AG04450 (cell line): ENCODE data around the gene HSF4. TPM values are rescaled to one million over a fixed set of nuclear protein-coding genes. Genes with fewer than 3 reads are reported as not detected.
"Not testable (repeated sequence)": the region's sequence is repeated elsewhere in the genome, so short reads cannot be mapped to it uniquely, and the experiment has no call there.

Experiments used
- CTCF ChIA-PET: fragments of 300-600, 350-600 bp; formaldehyde crosslinking; extraction: SDS; loops from one replicate; lab custom pipeline; 2022; ENCODE audit warnings: antibody characterized with exemption, inconsistent platforms; lab: Charles Lee
- POLR2A ChIA-PET: fragments of 350-600 bp; formaldehyde crosslinking; extraction: SDS; loops from one replicate; lab custom pipeline; 2021; ENCODE audit warnings: antibody characterized with exemption, inconsistent platforms; lab: Yijun Ruan, JAX
- DNase-seq: peaks from one replicate; pipeline ENCODE4 v3.0.0-alpha.2; 2011; ENCODE audit warnings: low read depth, low spot score
- H3K27ac ChIP-seq: one replicate; pipeline ENCODE4 v1.5.1; 2012; ENCODE audit warnings: low read depth, low read length, control low read depth
- H3K27me3 ChIP-seq: one replicate; pipeline ENCODE4 v1.6.0; 2012; ENCODE audit warnings: low read length; ENCODE audit not compliant: control insufficient read depth, insufficient read depth
- H3K4me3 ChIP-seq: 2 replicates; pipeline ENCODE4 v1.5.1; 2011; ENCODE audit warnings: mild to moderate bottlenecking, low read depth, low read length, control low read depth
- H3K9me3 ChIP-seq: 2 replicates; pipeline ENCODE4 v1.5.1; 2012; ENCODE audit warnings: low read length; ENCODE audit not compliant: control insufficient read depth, insufficient read depth
- polyA plus RNA-seq: library from polyadenylated mRNA; depleted of rRNA; stranded (reverse); fragments of >200 nt; gene quantifications from 2 replicates; pipeline ENCODE4 v1.2.3, GENCODE V29; 2011
- TF ChIP-seq, protein P1 (sequence below): IDR thresholded peaks from 2 replicates; pipeline ENCODE4 v1.5.1; 2011; ENCODE audit warnings: low read depth, low read length, control low read depth, inconsistent platforms

The HSF4 gene
- polyA plus RNA-seq, 1 experiment: 0.82 TPM

- ChIA-PET CTCF (interaction anchor here (0.6 to 1.4 kb wide), 6 partner anchors 17 to 469 kb away, joined by 3 to 4 read pairs (median 3); no protein-coding TSS in a partner anchor), POLR2A (no interaction called here)
- DNase-seq: no peak
- Histone ChIP-seq H3K27me3 (no peaks in the 10 kb centered on the region), H3K27ac (no peak overlapping the region), H3K4me3 (no peak overlapping the region), H3K9me3 (no peaks in the 10 kb centered on the region; the same call in 1 of the 2 replicates)
- TF ChIP-seq, protein P1, sequence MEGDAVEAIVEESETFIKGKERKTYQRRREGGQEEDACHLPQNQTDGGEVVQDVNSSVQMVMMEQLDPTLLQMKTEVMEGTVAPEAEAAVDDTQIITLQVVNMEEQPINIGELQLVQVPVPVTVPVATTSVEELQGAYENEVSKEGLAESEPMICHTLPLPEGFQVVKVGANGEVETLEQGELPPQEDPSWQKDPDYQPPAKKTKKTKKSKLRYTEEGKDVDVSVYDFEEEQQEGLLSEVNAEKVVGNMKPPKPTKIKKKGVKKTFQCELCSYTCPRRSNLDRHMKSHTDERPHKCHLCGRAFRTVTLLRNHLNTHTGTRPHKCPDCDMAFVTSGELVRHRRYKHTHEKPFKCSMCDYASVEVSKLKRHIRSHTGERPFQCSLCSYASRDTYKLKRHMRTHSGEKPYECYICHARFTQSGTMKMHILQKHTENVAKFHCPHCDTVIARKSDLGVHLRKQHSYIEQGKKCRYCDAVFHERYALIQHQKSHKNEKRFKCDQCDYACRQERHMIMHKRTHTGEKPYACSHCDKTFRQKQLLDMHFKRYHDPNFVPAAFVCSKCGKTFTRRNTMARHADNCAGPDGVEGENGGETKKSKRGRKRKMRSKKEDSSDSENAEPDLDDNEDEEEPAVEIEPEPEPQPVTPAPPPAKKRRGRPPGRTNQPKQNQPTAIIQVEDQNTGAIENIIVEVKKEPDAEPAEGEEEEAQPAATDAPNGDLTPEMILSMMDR: no peak
Observed at GRCh38 chr16:67117716-67118115, 46.8 kb upstream of the HSF4 start.

DNA sequence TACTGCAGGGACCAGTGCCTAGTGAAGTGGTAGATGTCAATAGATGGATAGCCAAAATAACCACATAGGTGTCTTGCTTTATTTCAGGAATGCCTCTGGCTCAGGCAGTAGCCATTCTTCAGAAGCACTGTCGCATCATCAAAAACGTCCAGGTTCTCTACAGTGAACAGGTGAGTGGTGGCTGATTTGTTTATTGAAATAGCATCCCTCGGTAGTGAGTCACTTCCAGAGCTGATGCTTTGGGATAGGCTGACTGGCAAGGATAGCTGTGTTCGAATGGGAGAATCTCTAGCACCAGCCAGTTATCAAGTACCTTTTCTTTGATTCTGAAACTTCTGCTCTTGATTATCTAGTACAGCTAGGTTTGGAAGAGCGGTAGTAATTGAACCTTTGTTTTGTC is 44.5 kb upstream of the HSF4 start:
- ChIA-PET POLR2A (no interaction called here), CTCF (interaction anchor here (1.4 to 1.6 kb wide), 2 partner anchors 19 to 35 kb away, joined by 4 to 7 read pairs; no protein-coding TSS in a partner anchor)
- TF ChIP-seq, protein P1: no peak
- Histone ChIP-seq H3K4me3 (no peak overlapping the region), H3K27ac (peak overlapping the region; percentile 2), H3K27me3 (no peaks in the 10 kb centered on the region), H3K9me3 (no peaks in the 10 kb centered on the region; the same call in 1 of the 2 replicates)
- DNase-seq: no peak

DNA sequence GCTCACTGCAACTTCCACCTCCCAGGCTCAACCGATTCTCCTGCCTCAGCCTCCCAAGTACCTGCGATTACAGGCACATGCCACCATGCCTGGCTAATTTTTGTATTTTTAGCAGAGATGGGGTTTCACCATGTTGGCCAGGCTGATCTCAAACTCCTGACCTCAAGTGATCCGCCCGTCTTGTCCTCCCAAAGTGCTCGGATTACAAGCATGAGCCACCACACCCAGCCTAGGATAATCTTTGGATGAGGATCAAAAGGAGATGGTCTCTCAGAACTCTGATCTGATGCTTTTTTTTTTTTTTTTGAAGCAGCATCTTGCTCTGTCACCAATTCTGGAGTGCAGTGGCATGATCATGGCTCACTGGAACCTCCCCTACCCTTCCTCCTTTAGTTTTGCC is 41.7 kb upstream of the HSF4 start:
- POLR2A ChIA-PET, H3K9me3 ChIP-seq, H3K4me3 ChIP-seq, H3K27ac ChIP-seq, DNase-seq, CTCF ChIA-PET, H3K27me3 ChIP-seq: not testable (repeated sequence)

GRCh38 chr16:67128417-67128816 is 36.1 kb upstream of the HSF4 start:
- no peaks in the 10 kb centered on the region for H3K27me3 ChIP-seq
- H3K27ac ChIP-seq: no peak overlapping the region
- H3K4me3 ChIP-seq: no peak overlapping the region
- ChIA-PET CTCF (interaction anchor here (1.3 kb wide), 1 partner anchor 27 kb away, joined by 4 read pairs; no protein-coding TSS in a partner anchor), POLR2A (no interaction called here)
- DNase-seq: no peak
- no peaks in the 10 kb centered on the region for H3K9me3 ChIP-seq
- TF ChIP-seq, protein P1: no peak

- no peak overlapping the region for H3K4me3 ChIP-seq
- POLR2A ChIA-PET: no interaction called here
- no peaks in the 10 kb centered on the region for H3K9me3 ChIP-seq
- DNase-seq: no peak
- TF ChIP-seq, protein P1: no peak
- H3K27ac ChIP-seq: no peak overlapping the region
- no peaks in the 10 kb centered on the region for H3K27me3 ChIP-seq
- CTCF ChIA-PET: interaction anchor here (1.3 to 2.1 kb wide), 2 partner anchors 26 kb away, joined by 4 to 6 read pairs; no protein-coding TSS in a partner anchor
Observed at GRCh38 chr16:67128887-67129286, 35.7 kb upstream of the HSF4 start.
